ENCODE data around the gene DOHH.
"Not testable (repeated sequence)": the region's sequence is repeated elsewhere in the genome, so short reads cannot be mapped to it uniquely, and the experiment has no call there.

The DOHH gene

GRCh38 chr19:3456925-3457527, 43.4 kb downstream of the DOHH start:
- DNase-seq = no peak

GRCh38 chr19:3455960-3456601, 44.4 kb downstream of the DOHH start:
- no peak for DNase-seq

GRCh38 chr19:3455393-3455955, 45.0 kb downstream of the DOHH start:
- DNase-seq = no peak

DNA sequence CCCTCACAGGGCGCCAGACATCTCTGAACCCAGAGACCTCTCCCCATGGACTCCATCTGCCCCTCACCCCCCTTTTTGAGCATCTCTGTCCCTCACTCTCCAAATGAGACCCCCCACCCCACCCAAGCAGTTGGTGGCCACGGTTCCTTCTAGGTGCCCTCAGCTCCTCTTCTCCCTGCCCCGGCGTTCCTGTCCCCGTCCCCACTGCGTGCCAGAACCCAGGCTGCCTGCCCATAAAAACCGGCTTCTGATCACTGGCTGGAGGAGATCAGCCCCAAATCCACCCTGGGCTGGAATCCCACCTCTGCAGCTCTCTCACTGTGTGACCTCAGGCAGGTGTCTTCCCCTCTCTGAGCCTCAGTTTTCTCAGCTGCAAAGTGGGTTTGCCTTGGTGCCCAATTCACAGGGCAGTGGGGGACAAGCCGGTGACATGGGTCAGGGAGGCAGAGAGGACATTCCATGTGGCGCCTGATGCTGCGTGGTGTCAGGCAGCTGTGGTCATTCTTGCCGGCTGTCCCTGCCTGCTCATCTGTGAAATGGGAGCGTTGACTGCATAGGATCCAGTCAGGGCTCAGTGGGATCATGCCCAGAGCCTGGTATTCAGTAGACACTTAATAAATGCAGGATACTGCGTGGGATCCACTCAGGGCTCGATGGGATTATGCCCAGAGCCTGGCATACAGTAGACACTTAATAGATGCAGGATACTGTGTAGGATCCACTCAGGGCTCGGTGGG, 45.6 kb downstream of the DOHH start:
- no peak for DNase-seq

GRCh38 chr19:3453840-3454239, 46.6 kb downstream of the DOHH start:
- no peak for DNase-seq

DNA sequence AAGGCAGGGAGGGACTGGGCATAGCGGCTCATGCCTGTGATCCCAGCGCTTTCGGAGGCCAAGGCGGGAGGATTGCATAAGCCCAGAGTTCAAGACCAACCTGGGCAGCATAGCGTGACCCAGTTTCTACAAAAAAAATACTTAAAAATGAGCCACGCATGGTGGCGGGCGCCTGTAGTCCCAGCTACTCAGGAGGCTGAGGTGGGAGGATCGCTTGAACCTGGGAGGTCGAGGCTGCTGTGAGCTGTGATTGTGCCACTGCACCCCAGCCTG, 47.6 kb downstream of the DOHH start:
- not testable (repeated sequence) for DNase-seq

- no peak for DNase-seq
Observed at GRCh38 chr19:3452171-3452941, 48.1 kb downstream of the DOHH start.

GRCh38 chr19:3451451-3451866, 49.0 kb downstream of the DOHH start:
- DNase-seq = no peak

GRCh38 chr19:3450796-3451411, 49.6 kb downstream of the DOHH start:
- no peak for DNase-seq

GRCh38 chr19:3448616-3449334, 51.7 kb downstream of the DOHH start:
- no peak for DNase-seq

DNA sequence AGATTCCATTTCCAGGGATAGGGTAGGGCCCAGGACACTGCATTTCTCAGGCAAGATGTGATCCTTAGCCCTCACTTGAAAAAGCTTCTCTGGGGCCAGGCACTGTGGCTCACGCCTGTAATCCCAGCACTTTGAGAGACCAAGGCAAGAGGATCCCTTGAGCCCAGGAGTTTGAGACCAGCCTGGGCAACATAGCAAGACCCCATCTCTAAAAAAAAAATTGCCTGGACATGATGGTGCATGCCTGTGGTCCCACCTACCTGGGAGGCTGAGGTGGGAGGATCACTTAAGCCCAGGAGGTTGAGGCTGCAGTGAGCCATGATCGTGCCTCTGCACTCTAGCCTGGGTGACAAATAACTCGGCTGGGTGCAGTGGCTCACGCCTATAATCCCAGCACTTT, 53.8 kb downstream of the DOHH start:
- not testable (repeated sequence) for DNase-seq

DNA sequence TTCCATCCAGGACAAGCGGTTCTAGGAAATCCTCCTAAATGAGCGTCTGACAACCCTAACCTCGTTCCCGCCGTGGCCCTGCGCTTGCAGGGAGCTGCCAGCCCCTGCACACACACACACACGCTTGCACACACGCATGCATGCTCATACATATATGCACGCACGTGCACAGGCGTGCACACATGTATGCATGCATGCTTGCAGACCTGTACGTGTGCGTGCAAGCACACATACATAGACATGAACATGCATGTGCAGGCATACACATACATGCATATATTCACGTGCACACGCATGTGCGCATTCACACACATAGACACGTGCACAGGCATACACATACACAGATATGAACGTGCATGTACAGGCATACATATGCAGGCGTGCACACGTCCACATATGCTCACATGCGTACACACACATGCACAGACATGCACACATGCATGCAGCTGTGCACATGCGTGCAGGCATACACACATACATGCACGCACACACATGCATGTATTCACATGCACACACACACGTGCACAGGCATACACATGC, 55.7 kb downstream of the DOHH start:
- no peak for DNase-seq

DNA sequence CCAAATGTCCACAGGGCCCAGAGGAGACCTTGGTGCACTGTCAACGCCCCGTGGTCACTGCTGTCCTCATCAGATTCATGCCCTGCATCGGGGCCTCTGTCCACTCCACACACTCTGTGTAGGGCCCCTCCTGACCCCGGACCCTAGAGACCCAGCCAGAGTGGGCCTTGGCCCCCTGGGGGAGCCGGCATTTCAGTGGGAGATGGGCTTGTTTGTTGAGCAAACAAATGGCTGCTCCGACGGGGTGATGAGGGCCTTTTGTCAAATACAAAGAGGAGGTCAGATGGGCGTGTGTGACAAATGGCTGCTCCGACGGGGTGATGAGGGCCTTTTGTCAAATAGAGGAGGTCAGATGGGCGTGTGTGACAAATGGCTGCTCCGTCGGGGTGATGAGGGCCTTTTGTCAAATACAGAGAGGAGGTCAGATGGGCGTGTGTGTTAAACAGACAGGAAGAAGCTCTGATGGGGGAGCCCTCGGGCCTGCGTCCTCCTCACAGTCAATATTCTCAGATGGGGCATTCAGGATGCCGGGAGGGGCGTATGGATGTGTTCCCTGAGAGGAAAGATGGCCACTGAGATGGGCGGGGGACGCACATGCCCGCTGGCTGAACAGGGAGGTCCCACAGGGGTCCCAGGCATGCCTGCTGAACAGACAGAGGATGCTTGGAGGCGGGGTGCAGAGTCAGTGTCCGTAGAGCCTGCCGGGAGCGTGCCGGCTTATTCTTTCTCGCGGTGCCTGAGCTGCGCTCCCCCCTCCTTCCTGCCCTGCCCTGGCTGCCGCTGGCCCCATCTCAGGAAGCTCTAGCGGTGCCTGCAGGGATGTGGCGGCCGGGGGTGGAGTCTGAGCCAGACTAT, 56.4 kb downstream of the DOHH start:
- DNase-seq = no peak

DNA sequence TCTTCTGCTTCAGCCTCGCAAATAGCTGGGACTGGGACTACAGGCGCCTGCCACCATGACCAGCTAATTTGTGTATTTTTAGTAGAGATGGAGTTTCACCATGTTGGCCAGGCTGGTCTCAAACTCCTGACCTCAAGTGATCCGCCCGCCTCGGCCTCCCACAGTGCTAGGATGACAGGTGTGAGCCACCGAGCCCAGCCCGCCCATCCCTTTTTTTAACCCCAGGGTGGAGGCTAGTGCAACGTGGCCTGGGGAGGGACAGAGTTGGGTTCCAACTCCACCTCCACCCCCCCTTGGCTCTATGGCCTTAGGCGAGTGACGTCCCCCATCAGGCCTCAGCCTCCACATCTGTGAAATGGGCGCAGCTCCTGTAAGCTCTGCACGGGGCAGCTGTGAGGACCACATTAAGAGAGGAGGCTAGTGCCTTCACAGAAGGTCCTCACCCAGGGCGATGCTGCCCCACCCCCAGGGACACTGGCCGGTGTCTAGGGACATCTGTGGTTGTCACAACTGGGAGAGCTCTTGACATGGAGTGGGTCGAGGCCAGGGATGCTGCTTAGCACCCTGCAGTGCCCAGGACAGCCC, 57.9 kb downstream of the DOHH start:
- no peak for DNase-seq

DNA sequence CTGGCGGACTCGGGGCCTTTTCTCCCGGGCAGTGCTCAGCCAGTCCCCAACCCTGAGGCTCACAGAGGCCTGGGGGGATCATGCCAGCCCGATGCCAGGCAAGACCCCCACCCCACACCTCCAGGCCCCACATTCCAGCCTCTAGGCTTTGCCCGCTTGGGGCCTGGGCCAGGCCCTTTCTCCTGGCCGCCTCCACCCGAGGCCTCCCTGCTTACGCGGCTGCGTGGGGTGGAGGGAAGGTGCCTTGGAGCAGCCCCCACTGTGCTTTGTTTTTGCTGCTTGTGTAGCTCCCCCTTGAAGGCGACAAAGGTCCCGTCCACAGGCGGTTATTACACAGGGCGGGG, 58.5 kb downstream of the DOHH start:
- DNase-seq = no peak

- no peak for DNase-seq
Observed at GRCh38 chr19:3441089-3441985, 59.1 kb downstream of the DOHH start.

All from activated CD4-positive, alpha-beta T cell treated with anti-CD3 and anti-CD28 coated beads, Interleukin-2, amount 50 U/mL, for 1 hour (primary cell).